Measurements from ENCODE around the gene ZPBP2.

DNA sequence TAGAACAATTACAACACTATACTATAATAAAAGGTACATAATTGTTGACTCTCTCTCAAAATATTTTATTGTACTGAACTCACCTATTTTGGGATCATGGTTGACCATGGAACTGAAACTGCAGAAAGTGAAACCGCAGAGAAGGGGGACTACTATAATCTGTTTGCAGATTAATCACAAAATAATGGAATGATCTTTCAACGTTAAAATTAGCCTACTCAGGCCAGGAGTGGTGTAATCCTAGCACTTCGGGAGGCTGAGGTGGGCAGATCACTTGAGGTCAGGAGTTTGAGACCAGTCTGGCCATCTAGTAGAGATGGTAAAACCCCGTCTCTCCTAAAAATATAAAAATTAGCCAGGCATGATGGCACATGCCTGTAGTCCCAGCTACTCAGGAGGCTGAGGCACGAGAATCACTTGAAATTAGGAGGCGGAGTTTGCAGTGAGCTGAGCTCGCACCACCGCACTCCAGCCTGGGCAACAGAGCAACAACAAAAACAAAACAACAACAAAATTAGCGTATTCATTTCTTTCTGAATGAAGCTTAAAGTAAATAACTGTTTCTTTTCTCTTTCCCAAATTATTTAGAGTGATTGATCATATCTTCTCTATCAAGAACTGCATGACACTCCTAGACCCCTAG, 49.5 kb upstream of the ZPBP2 start:
- no peak for TF ChIP-seq POLR2AphosphoS5 (IDR thresholded peaks at IDR 0.05)
- TF ChIP-seq, protein P1, sequence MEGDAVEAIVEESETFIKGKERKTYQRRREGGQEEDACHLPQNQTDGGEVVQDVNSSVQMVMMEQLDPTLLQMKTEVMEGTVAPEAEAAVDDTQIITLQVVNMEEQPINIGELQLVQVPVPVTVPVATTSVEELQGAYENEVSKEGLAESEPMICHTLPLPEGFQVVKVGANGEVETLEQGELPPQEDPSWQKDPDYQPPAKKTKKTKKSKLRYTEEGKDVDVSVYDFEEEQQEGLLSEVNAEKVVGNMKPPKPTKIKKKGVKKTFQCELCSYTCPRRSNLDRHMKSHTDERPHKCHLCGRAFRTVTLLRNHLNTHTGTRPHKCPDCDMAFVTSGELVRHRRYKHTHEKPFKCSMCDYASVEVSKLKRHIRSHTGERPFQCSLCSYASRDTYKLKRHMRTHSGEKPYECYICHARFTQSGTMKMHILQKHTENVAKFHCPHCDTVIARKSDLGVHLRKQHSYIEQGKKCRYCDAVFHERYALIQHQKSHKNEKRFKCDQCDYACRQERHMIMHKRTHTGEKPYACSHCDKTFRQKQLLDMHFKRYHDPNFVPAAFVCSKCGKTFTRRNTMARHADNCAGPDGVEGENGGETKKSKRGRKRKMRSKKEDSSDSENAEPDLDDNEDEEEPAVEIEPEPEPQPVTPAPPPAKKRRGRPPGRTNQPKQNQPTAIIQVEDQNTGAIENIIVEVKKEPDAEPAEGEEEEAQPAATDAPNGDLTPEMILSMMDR (IDR thresholded peaks at IDR 0.05) = no peak

All from upper lobe of left lung (tissue), 4 donors.